ENCODE results near the gene E4F1. TPM values are rescaled to one million over a fixed set of nuclear protein-coding genes. Genes with fewer than 3 reads are reported as not detected.

The E4F1 gene
- total and polyA plus RNA-seq, 2 of the 13 experiments (the other 11 are each of a cell fraction or from before 2014, with no cell fraction given) = 13.8 to 19.5 TPM

- no peak for TF ChIP-seq ZNF747 (CRISPR knock-in tag; IDR thresholded peaks at IDR 0.05; ENCODE audit: borderline replicate concordance)
- TF ChIP-seq EP300 (IDR thresholded peaks at IDR 0.05; ENCODE audit: low read depth in 2 of 2, low read length in 2 of 2) = peak in 1 of 2 experiments; percentile 68; a peak in 1 of 4 replicates
- peak; percentile 55; the same call in 1 of the 2 replicates for TF ChIP-seq EP300 (CRISPR knock-in tag; IDR thresholded peaks at IDR 0.05; ENCODE audit: borderline replicate concordance)
- TF ChIP-seq PAWR (CRISPR knock-in tag; IDR thresholded peaks at IDR 0.05; ENCODE audit: borderline replicate concordance) = no peak
- TF ChIP-seq HNF1A (IDR thresholded peaks at IDR 0.05; ENCODE audit: low read depth) = no peak
- peak; percentile 35; the same call in 1 of the 2 replicates for TF ChIP-seq HNF1A (CRISPR knock-in tag; IDR thresholded peaks at IDR 0.05; ENCODE audit: borderline replicate concordance)
- TF ChIP-seq ZNF343 (CRISPR knock-in tag; IDR thresholded peaks at IDR 0.05) = no peak
- TF ChIP-seq HDAC1 (CRISPR knock-in tag; IDR thresholded peaks at IDR 0.05) = peak; percentile 39; the same call in 1 of the 2 replicates
- TF ChIP-seq ZNF558 (CRISPR knock-in tag; IDR thresholded peaks at IDR 0.05; ENCODE audit: borderline replicate concordance) = no peak
- no peak for TF ChIP-seq SMAD1 (CRISPR knock-in tag; IDR thresholded peaks at IDR 0.05; ENCODE audit: borderline replicate concordance, low read depth)
- no peak; the same call in 1 of the 2 replicates for TF ChIP-seq PHF8 (CRISPR knock-in tag; IDR thresholded peaks at IDR 0.05)
- no peak for TF ChIP-seq HDAC6 (IDR thresholded peaks at IDR 0.05; ENCODE audit: low read depth, low read length)
- TF ChIP-seq SALL1 (CRISPR knock-in tag; IDR thresholded peaks at IDR 0.05) = peak; percentile 79
- TF ChIP-seq, protein P1, sequence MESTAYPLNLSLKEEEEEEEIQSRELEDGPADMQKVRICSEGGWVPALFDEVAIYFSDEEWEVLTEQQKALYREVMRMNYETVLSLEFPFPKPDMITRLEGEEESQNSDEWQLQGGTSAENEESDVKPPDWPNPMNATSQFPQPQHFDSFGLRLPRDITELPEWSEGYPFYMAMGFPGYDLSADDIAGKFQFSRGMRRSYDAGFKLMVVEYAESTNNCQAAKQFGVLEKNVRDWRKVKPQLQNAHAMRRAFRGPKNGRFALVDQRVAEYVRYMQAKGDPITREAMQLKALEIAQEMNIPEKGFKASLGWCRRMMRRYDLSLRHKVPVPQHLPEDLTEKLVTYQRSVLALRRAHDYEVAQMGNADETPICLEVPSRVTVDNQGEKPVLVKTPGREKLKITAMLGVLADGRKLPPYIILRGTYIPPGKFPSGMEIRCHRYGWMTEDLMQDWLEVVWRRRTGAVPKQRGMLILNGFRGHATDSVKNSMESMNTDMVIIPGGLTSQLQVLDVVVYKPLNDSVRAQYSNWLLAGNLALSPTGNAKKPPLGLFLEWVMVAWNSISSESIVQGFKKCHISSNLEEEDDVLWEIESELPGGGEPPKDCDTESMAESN (CRISPR knock-in tag; conservative IDR thresholded peaks at IDR 0.05) = 0 out of 2 replicates have a peak, but pooled peaks have one; percentile 52
- peak; percentile 72 for TF ChIP-seq HDAC2 (CRISPR knock-in tag; IDR thresholded peaks at IDR 0.05)
- TF ChIP-seq ARHGAP35 (CRISPR knock-in tag; IDR thresholded peaks at IDR 0.05; ENCODE audit: borderline replicate concordance) = no peak
- TF ChIP-seq, protein P2, sequence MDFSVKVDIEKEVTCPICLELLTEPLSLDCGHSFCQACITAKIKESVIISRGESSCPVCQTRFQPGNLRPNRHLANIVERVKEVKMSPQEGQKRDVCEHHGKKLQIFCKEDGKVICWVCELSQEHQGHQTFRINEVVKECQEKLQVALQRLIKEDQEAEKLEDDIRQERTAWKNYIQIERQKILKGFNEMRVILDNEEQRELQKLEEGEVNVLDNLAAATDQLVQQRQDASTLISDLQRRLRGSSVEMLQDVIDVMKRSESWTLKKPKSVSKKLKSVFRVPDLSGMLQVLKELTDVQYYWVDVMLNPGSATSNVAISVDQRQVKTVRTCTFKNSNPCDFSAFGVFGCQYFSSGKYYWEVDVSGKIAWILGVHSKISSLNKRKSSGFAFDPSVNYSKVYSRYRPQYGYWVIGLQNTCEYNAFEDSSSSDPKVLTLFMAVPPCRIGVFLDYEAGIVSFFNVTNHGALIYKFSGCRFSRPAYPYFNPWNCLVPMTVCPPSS (IDR thresholded peaks at IDR 0.05) = no peak
- TF ChIP-seq, protein P3, sequence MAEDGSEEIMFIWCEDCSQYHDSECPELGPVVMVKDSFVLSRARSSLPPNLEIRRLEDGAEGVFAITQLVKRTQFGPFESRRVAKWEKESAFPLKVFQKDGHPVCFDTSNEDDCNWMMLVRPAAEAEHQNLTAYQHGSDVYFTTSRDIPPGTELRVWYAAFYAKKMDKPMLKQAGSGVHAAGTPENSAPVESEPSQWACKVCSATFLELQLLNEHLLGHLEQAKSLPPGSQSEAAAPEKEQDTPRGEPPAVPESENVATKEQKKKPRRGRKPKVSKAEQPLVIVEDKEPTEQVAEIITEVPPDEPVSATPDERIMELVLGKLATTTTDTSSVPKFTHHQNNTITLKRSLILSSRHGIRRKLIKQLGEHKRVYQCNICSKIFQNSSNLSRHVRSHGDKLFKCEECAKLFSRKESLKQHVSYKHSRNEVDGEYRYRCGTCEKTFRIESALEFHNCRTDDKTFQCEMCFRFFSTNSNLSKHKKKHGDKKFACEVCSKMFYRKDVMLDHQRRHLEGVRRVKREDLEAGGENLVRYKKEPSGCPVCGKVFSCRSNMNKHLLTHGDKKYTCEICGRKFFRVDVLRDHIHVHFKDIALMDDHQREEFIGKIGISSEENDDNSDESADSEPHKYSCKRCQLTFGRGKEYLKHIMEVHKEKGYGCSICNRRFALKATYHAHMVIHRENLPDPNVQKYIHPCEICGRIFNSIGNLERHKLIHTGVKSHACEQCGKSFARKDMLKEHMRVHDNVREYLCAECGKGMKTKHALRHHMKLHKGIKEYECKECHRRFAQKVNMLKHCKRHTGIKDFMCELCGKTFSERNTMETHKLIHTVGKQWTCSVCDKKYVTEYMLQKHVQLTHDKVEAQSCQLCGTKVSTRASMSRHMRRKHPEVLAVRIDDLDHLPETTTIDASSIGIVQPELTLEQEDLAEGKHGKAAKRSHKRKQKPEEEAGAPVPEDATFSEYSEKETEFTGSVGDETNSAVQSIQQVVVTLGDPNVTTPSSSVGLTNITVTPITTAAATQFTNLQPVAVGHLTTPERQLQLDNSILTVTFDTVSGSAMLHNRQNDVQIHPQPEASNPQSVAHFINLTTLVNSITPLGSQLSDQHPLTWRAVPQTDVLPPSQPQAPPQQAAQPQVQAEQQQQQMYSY (CRISPR knock-in tag; IDR thresholded peaks at IDR 0.05) = no peak
- TF ChIP-seq ZSCAN31 (CRISPR knock-in tag; IDR thresholded peaks at IDR 0.05; ENCODE audit: low read depth) = no peak
Measured at GRCh38 chr16:2226245-2226793, 2.9 kb downstream of the E4F1 start (continued).
